Keratinocyte (primary cell): ENCODE data around the gene ADSL. TPM values are rescaled to one million over a fixed set of nuclear protein-coding genes. Genes with fewer than 3 reads are reported as not detected.

ENCODE experiments used
- DNase-seq: peaks from one replicate; pipeline ENCODE4 v3.0.0-alpha.2; 2011; ENCODE audit warnings: low read depth, missing footprints, low spot score
- FAIRE-seq: peaks from 2 replicates; lab custom pipeline; 2011; peaks lifted over from hg19 to GRCh38; lab: Jason Lieb, UNC
- H2AFZ ChIP-seq: 2 replicates; pipeline ENCODE4 v1.6.0; 2012; ENCODE audit warnings: low read length, control low read depth, inconsistent platforms; ENCODE audit not compliant: control insufficient read depth
- H3K27ac ChIP-seq: 2 replicates; pipeline ENCODE4 v1.5.1; 2011; ENCODE audit warnings: low read length; ENCODE audit not compliant: control insufficient read depth, insufficient read depth
- H3K27me3 ChIP-seq: 3 replicates; pipeline ENCODE4 v1.6.0; 2011; ENCODE audit warnings: low read length; ENCODE audit not compliant: control insufficient read depth, insufficient read depth; ENCODE audit errors: extremely low read depth
- H3K36me3 ChIP-seq, 2 experiments: 2 replicates in 1 of 2; 3 replicates in 1 of 2; pipeline ENCODE4 v1.5.1; 2011; ENCODE audit warnings: low read length in 2 of 2, mild to moderate bottlenecking in 1 of 2; ENCODE audit not compliant: control insufficient read depth in 2 of 2, insufficient read depth in 2 of 2; ENCODE audit errors: extremely low read depth in 1 of 2
- H3K4me1 ChIP-seq: 3 replicates; pipeline ENCODE4 v1.5.1; 2011; ENCODE audit warnings: low read length; ENCODE audit not compliant: control insufficient read depth, insufficient read depth; ENCODE audit errors: extremely low read depth
- H3K4me2 ChIP-seq: 3 replicates; pipeline ENCODE4 v1.6.0; 2011; ENCODE audit warnings: low read depth, low read length; ENCODE audit not compliant: control insufficient read depth, insufficient read depth; ENCODE audit errors: extremely low read depth
- H3K4me3 ChIP-seq, 3 experiments: fragments of 200-600 bp in 1 of 3; sonication (generic) in 1 of 3; 2 replicates in 2 of 3; 3 replicates in 1 of 3; pipeline ENCODE4 v1.5.1; 2011 to 2016; ENCODE audit warnings: low read length in 3 of 3, mild to moderate bottlenecking in 3 of 3, control low read depth in 2 of 3, inconsistent platforms in 1 of 3, low read depth in 1 of 3, mixed read lengths in 1 of 3, mixed run types in 1 of 3, moderate library complexity in 1 of 3; ENCODE audit not compliant: control insufficient read depth in 2 of 3, insufficient read depth in 2 of 3; ENCODE audit errors: extremely low read depth in 1 of 3
- H3K79me2 ChIP-seq: 2 replicates; pipeline ENCODE4 v1.6.0; 2012; ENCODE audit warnings: low read length; ENCODE audit not compliant: control insufficient read depth, insufficient read depth
- H3K9ac ChIP-seq: 3 replicates; pipeline ENCODE4 v1.6.0; 2011; ENCODE audit warnings: low read length; ENCODE audit not compliant: control insufficient read depth, insufficient read depth; ENCODE audit errors: extremely low read depth
- H3K9me1 ChIP-seq: 3 replicates; pipeline ENCODE4 v1.6.0; 2011; ENCODE audit warnings: low read length; ENCODE audit not compliant: control insufficient read depth, insufficient read depth; ENCODE audit errors: extremely low read depth
- H3K9me3 ChIP-seq: 2 replicates; pipeline ENCODE4 v1.5.1; 2012; ENCODE audit warnings: low read depth, low read length; ENCODE audit not compliant: control insufficient read depth
- H4K20me1 ChIP-seq: 3 replicates; pipeline ENCODE4 v1.6.0; 2011; ENCODE audit warnings: low read length; ENCODE audit not compliant: control insufficient read depth, insufficient read depth; ENCODE audit errors: extremely low read depth
- EZH2 ChIP-seq: IDR thresholded peaks from one replicate; pipeline ENCODE4 v1.6.1; 2012; ENCODE audit warnings: inconsistent platforms, mild to moderate bottlenecking, low read length, moderate library complexity
- dilution Hi-C: fragments of 300-500 bp; cut with MboI; formaldehyde crosslinking; loops from one replicate; pipeline ENCODE4 v1.7.0; 2020; ENCODE audit warnings: low sequenced_read_pairs; ENCODE audit not compliant: extremely low pct_ligation_motif_present
- polyA plus RNA-seq, 5 experiments: library from polyadenylated mRNA; depleted of rRNA in 3 of 5; stranded (reverse) in 3 of 5; stranded (forward) in 1 of 5; unstranded in 1 of 5; fragments of >200 nt; gene quantifications; 1 replicate in 1 of 5; 2 replicates in 3 of 5; 3 replicates in 1 of 5; pipeline versions ENCODE4 v1.2.1 to v1.2.3, GENCODE V29; 2011 to 2012; ENCODE audit warnings: missing spikeins in 2 of 5, low read depth in 1 of 5, low replicate concordance in 1 of 5
- TF ChIP-seq, protein P1 (sequence below), 3 experiments: IDR thresholded peaks in 1 of 3; conservative IDR thresholded peaks in 1 of 3; optimal IDR thresholded peaks in 1 of 3; 2 replicates in 2 of 3; 3 replicates in 1 of 3; pipeline versions ENCODE3 to v1.5.1; 2011; ENCODE audit warnings: low read length in 3 of 3, mild to moderate bottlenecking in 3 of 3, moderate library complexity in 2 of 3, control low read depth in 1 of 3, inconsistent platforms in 1 of 3; ENCODE audit not compliant: insufficient read depth in 2 of 3; ENCODE audit errors: extremely low read depth in 1 of 3

The ADSL gene
- polyA plus RNA-seq, 1 donor (not counting 4 experiments of a cell fraction or from before 2014, with no cell fraction given) = 96.1 TPM

DNA sequence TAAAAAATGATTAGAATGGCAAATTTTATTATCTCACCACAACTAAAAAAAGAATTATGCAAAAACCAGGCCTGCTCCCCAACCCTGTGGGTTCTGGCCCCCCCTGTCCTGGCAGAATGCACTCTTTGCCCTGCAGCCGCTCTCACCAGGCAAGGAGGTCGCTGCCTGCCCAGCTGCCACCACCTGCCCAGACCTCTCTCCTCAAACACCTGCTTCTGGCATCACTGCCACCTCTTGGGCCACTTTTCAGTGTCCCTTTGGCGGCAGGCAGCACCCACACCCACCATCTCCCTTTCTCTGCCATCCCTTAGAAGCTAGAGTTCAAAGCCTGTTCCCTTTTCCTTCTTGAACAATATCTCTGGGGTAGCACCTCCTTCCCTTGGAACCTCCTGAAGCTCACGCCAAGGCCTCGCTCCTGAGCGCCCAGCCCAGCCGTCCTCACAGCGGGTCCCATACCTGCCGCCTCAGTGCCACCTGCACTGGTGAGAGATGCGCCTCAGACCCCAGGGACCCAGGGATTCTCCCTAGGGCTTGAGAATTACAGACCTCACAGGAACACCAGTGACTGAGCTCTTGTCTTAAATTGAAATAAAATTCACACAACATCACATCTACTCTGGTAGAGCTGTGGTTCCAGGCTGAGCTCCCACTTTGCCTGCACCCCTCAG is 68.7 kb downstream of the ADSL start:
- Histone ChIP-seq H3K4me2 (no peak overlapping the region), H2AFZ (no peak overlapping the region), H3K9me3 (no peaks in the 10 kb centered on the region), H3K4me3 (no peak overlapping the region), H3K36me3 (peaks cover 41 to 44% of the 10 kb centered on the region in 2 experiments), H3K9ac (no peak overlapping the region), H3K9me1 (no peaks in the 10 kb centered on the region), H3K27me3 (no peaks in the 10 kb centered on the region), H3K4me1 (peaks cover 21% of the 10 kb centered on the region), H4K20me1 (no peaks in the 10 kb centered on the region), H3K27ac (no peak overlapping the region), H3K79me2 (no peaks in the 10 kb centered on the region)
- DNase-seq = no peak
- dilution Hi-C loops = no loop called here
- TF ChIP-seq, protein P1, sequence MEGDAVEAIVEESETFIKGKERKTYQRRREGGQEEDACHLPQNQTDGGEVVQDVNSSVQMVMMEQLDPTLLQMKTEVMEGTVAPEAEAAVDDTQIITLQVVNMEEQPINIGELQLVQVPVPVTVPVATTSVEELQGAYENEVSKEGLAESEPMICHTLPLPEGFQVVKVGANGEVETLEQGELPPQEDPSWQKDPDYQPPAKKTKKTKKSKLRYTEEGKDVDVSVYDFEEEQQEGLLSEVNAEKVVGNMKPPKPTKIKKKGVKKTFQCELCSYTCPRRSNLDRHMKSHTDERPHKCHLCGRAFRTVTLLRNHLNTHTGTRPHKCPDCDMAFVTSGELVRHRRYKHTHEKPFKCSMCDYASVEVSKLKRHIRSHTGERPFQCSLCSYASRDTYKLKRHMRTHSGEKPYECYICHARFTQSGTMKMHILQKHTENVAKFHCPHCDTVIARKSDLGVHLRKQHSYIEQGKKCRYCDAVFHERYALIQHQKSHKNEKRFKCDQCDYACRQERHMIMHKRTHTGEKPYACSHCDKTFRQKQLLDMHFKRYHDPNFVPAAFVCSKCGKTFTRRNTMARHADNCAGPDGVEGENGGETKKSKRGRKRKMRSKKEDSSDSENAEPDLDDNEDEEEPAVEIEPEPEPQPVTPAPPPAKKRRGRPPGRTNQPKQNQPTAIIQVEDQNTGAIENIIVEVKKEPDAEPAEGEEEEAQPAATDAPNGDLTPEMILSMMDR (optimal IDR thresholded peaks at IDR 0.05 in 1 of 3, IDR thresholded peaks at IDR 0.05 in 1 of 3, conservative IDR thresholded peaks at IDR 0.05 in 1 of 3; ENCODE audit: extremely low read depth in 1 of 3, insufficient read depth in 2 of 3, low read length in 3 of 3) = no peak
- TF ChIP-seq EZH2 = no peak
- FAIRE-seq = no peak

DNA sequence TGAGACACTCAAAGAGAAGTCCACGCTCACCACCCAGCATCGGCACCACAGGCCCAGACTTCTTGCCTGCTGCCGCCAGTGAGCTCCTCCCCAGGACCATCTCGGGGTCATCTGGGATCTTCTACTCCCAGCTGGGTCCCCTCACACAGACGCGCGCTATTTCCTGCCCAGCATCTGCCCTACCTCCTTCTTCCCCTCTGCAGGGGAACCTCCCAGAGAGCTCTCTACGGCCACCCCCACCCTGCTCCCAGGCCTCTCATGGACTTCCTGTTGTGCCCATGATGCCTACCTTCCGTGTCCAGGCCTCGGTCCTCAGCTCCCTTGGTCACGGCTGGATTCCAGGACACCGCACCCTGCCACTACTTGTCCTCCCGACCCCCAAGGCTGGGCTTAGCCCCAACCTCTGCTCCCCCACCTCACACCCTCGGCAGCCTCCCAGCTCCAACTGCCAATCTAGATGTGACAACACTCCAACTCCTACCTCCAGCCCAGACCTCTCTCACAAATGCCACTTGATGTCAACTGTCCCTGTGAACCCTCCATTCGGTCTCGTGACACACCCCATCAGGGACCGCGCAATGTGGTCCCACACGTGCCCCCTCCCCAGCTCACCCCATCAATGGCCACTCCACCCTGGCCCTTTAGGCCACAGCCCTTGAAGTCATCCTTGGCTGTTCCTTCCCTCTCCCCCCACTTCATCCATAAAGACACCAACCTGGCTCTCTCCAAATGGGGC is 69.4 kb downstream of the ADSL start:
- TF ChIP-seq, protein P1 (optimal IDR thresholded peaks at IDR 0.05 in 1 of 3, IDR thresholded peaks at IDR 0.05 in 1 of 3, conservative IDR thresholded peaks at IDR 0.05 in 1 of 3; ENCODE audit: extremely low read depth in 1 of 3, insufficient read depth in 2 of 3, low read length in 3 of 3) = no peak
- TF ChIP-seq EZH2 = no peak
- FAIRE-seq = no peak
- Histone ChIP-seq H3K4me3 (no peak overlapping the region), H4K20me1 (no peaks in the 10 kb centered on the region), H3K4me2 (no peak overlapping the region), H3K9me3 (no peaks in the 10 kb centered on the region), H3K79me2 (no peaks in the 10 kb centered on the region), H3K4me1 (peaks cover 15% of the 10 kb centered on the region), H3K27ac (no peak overlapping the region), H3K36me3 (peaks cover 42 to 46% of the 10 kb centered on the region in 2 experiments), H3K27me3 (no peaks in the 10 kb centered on the region), H3K9ac (no peak overlapping the region), H2AFZ (no peak overlapping the region), H3K9me1 (no peaks in the 10 kb centered on the region)
- no peak for DNase-seq
- dilution Hi-C loops = no loop called here
